Non-pigmented ciliary epithelial cell (primary cell): ENCODE data around the gene TAC3.
"Not testable (repeated sequence)": the region's sequence is repeated elsewhere in the genome, so short reads cannot be mapped to it uniquely, and the experiment has no call there.

ENCODE experiments used
- DNase-seq: peaks from one replicate; pipeline ENCODE4 v3.0.0-alpha.2; 2010; ENCODE audit warnings: low read depth

TAC3 gene

DNA sequence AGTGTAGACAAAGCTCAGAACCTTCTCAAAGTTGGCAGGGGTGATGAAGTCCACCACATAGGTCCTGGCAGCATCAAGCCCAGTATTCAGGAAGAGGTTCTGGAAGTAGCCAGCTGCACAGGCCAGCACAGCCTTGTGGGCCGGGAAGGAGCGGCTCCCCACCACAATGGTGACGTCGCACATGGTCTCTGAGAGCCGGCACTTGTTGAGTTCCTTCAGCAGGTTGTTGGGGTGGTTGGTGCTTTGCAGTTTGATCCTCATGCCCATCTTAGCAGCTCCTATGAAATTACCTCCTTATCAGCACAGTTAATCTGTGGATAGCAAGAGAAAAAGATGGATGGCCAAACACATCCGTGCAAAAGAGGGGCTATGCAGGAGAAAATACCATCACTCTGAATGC lies 11.7 kb downstream of the TAC3 start:
- DNase-seq, result no peak

DNA sequence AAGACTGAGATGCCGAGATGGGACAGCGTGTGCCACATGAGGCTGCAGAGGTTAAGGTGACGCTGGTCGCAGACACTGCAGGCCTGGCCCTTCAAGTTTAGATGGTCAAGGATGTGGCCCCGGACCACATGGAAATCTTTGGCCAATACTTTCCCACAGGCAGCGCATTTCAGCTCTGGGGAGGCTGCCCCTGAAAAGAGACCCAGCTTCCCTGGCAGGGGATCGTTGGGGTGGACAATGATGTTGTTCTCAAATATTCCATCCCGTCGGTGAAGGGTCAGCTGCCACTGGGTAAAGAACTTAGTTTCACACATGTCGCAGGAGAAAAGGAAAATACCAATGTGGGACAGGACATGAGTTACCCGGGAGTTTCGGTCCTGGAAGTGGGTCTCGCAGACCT lies 12.9 kb downstream of the TAC3 start:
- no peak for DNase-seq

DNA sequence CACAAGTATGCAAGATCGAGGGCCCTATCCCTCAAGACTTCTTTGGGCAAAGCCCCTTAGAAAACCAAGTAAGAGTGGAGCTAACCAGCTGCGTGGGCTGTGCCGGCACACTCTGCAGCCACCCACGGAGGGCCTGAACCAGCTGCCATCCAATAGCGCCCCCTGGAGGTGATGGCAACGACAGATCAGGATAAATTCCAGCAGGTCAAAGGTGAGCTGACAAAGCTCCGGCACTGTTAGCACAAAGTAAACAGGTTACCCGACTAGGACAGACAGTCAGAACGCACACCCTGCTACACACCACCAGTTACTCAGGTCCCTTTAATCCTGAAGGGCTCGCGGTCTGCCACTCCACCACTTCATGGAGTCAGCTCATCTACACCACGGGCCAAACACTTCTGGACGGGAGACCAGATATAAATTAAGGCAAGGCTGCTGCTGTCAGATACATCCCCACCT lies 14.9 kb downstream of the TAC3 start:
- DNase-seq, result no peak

DNA sequence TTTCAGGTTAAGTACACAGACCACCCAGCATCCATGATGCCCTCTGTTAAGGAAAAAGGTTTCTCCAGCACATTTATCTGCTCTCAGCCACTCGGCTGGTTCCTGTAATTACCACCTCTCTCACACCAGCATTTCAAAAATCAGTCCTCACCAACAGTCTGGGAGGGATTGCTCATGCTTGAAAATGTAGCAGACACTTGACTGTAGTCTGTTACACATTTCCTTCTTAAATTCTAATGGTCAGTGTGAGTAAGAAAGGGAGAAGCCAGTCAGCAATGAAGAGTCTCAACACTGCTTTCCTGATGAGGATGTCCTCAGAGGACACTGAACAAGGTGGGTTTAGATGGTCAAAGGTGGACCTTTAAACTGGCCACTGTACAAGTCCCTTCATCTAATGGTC lies 15.9 kb downstream of the TAC3 start:
- DNase-seq, result no peak

DNA sequence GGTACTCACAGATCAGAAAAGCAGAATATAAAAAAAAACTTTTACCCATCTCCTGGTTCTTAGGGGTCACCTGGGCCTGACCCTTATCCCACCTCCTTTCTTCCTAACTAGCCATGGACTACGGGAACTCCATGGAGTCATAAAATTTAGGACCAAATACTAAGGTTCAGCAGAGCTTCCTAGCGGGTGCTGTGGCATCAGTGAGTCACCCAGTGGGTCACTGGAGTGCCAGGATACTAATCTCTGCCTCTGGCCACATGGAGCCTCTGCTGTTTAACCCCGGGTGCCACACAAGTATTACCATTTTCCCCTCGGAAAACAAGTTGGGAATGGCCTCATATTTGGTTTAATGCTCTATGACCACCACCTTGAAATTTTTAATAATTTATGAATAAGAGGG lies 16.9 kb downstream of the TAC3 start:
- no peak for DNase-seq

DNA sequence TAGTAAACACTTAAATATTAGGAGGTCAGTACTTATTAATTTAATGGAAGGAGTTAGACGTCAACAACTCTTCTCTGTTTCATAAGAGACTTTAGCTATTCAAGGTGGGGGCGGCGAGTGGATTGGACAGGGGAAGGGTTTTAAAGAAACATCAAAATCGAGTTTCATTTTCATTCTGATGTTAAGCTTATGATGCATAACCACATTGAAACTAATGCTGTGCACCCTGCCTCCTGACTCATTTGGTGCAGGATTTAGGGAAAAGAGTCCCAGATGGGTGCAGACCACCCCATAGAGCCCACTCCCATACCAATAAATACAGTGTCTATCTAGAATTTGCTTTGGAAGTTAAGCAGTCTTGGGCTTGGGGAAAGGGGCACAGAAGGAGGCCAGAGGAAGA lies 17.3 kb downstream of the TAC3 start:
- no peak for DNase-seq

DNA sequence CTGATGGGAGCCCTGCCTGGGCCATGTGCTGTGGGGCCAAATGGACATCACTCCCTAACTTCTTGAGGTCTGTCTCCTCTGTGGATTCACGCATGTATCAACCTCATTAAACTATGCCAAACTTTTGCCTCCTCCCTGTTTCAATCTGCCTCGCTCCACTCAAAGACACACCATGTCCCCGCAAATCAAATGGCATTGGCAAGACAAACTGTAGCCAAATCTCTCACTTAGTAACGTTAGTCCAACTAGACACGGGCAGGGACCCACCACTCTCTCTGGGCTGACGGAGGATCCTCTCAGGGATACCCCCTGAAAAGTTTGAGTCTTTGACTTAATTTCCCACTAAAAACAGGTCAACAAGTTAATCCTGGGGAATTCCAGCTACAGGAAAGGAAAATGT lies 18.0 kb downstream of the TAC3 start:
- no peak for DNase-seq

DNA sequence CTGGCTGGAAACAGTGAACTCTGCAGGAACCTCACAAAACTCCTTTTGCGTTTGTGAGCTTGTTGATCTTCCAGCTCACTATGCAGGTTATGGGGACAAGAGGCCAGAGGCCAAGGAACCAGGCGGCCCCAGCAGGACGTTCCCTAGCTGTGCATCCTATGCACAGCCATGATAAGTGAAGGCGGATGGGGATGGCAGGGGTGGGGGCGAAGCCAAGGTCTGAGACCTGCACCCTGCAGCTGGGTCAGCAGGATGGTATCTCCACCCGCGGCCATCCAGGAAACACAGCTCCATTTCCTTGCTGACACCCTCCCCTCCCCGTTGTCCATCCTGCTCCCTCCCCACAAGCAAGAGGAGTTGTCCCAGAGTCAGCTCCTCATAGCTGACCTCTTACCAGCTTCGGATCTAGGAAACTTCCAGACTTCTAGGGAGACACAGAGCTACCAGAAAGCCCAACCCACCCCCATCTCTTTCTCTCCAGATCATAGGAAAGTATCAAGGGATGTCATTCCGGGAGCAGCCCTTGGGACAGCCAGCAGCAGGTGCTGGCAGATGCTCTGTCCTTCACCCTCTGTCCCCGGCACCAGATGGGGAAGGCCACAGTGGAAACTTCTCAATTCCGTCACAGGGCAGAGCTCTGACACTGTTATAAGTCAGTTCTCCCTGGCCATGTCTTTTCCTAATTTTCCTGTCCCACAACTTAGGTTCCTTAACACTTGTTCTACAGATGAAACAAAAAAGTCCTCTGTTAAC lies 19.4 kb downstream of the TAC3 start:
- no peak for DNase-seq

DNA sequence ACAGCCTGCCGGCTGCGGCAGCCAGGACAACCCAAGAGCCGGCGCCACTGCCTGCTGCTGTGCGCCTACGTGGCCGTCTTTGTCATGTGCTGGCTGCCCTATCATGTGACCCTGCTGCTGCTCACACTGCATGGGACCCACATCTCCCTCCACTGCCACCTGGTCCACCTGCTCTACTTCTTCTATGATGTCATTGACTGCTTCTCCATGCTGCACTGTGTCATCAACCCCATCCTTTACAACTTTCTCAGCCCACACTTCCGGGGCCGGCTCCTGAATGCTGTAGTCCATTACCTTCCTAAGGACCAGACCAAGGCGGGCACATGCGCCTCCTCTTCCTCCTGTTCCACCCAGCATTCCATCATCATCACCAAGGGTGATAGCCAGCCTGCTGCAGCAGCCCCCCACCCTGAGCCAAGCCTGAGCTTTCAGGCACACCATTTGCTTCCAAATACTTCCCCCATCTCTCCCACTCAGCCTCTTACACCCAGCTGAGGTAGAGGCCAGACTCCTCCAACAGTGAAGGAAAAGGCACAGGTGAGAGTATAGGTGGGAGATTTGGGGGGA lies 20.3 kb downstream of the TAC3 start:
- DNase-seq, result no peak

DNA sequence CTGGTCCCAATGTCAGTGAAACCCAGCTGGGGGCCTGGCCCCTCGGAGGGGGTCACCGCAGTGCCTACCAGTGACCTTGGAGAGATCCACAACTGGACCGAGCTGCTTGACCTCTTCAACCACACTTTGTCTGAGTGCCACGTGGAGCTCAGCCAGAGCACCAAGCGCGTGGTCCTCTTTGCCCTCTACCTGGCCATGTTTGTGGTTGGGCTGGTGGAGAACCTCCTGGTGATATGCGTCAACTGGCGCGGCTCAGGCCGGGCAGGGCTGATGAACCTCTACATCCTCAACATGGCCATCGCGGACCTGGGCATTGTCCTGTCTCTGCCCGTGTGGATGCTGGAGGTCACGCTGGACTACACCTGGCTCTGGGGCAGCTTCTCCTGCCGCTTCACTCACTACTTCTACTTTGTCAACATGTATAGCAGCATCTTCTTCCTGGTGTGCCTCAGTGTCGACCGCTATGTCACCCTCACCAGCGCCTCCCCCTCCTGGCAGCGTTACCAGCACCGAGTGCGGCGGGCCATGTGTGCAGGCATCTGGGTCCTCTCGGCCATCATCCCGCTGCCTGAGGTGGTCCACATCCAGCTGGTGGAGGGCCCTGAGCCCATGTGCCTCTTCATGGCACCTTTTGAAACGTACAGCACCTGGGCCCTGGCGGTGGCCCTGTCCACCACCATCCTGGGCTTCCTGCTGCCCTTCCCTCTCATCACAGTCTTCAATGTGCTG lies 21.0 kb downstream of the TAC3 start:
- no peak for DNase-seq

DNA sequence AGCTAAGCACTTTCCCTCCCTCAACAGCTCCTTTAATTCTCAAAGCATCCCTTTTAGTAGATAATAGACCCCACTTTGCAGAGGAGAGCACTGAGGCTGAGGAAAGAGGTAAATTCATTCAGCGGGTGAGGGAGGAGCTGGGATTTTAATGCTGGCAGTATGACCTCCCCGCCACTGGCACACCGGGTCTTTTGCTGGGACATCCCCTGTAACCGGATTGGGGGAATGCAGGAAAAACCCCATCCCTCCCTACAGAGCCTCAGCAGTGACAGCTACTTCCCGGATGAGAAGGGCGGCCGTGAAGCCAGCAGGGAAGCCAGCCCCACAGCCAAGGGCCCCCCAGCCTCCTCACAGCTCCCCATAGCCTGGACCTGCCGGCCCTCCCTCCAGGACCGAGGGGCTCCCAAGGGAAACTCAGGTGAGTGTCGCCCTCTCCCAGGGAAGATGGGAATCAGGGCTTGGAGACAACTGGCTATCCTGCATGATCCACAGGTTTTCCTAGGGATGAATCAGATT lies 22.0 kb downstream of the TAC3 start:
- DNase-seq, result no peak

DNA sequence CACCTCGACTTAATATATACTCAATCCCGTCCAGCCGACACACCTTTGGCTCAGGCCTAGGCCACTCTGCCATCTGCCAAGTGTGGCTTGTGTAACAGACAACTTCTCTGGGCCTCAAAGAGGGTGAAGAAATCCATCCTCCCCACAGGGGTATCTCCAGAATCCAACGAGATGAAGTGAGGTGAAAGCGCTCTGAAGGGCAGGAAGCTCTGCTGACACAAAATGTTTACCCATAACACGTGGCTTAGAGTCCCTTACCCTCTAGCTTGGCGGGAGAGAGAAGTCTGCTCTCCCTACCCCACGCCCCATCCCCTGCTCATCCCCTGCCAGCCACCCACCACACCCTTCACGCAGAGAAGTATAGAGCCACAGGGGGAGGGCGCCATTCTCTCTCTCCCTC lies 23.0 kb downstream of the TAC3 start:
- DNase-seq, result no peak

DNA sequence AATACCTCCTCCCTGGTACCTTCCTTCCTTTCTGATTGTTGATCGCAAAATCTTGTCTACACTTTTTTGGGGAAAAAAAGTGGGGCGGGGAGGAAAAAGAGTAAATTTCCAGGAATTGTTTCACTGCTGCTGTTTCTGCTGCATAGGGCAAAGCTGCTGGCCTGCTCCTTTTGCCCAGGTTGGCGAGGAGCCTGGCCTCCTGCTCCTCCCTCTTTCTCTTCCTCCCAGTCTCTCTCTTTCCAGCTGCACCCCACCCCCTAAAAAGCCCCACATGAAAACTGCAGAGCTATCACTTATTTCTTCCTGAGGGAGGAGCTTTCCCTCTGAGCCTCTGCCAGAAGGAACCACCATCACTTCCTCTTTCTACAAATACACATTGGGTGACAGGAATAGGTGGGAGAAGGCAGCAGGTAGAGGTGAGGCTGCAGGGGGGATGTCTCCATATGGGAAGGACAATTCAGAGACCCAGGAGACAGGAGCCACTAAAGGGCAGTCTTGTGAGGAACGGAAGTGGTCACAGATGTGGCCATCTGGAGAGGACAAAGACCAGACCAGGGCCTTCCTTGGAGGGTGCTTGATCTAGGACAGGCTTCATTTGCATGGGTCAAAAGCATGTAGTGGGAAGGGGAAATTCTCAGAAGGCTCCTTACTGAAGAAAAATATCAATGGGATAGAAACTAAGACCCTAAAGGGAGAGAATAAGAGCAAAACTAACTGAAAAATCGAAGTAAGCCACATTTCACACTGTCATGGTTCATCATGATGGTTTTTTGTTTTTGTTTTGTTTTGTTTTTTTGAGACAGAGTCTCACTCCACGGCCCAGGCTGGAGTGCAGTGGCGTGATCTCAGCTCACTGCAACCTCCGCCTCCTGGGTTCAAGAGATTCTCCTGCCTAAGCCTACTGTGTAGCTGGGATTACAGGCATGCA lies 24.7 kb downstream of the TAC3 start:
- DNase-seq, result no peak

DNA sequence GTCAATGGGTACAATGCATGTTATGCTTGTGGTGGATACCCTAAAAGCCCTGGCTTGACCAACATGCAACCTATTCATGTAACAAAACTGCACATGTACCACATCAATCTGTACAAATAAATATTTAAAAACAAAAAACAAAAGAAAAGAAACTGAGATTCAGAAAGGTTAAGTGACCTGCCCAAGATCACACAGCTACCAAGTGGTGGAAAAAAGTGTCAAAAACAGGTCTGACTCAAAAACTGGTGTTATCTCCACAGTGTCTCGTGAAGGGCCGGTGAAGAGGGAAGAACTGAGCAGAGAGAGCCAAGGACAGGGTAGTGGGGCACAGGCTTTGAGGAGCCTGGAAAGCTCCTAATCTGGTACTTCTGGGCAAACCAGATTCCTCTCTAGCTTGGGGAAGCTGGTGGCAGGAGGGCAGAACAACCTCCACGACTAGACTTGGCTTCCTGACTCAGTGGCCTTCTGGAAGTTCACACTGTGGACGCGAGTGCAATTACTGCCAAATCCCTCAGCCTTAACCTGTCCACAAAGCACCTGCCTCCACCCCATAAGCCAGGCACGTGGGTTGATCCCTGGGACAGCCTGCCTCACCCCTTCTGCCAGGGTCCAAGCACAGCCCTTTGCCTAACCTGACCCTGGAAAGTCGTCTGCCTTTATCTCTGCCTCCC lies 25.5 kb downstream of the TAC3 start:
- DNase-seq, result no peak

DNA sequence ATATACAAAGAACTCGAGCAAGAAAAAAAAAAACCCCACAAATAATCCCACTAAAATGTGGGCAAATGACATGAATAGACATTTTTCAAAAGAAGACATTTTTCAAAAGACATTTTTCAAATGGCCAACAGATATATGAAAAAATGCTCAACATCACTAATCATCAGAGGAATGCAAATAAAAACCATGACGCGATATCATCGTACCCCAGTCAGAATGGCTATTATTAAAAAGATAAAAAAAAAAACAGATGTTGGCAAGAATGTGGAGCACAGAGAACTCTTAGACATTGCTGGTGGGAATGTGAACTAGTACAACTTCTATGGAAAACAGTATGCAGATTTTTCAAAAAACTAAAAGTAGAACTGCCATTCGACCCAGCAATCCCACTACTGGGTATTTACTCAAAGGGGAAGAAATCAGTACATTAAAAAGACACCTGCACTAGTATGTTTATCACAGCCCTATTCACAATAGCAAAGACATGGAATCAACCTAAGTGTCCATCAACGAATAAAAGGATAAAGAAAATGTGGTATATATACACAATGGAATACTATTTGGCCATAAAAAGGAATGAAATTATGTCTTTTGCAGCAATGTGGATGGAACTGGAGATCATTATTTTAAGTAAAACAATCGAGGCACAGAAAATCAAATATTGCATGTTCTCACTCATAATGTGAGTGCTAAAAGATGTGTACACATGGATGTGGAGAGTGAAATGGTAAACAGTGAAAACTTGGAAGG lies 26.3 kb downstream of the TAC3 start:
- DNase-seq, result no peak

DNA sequence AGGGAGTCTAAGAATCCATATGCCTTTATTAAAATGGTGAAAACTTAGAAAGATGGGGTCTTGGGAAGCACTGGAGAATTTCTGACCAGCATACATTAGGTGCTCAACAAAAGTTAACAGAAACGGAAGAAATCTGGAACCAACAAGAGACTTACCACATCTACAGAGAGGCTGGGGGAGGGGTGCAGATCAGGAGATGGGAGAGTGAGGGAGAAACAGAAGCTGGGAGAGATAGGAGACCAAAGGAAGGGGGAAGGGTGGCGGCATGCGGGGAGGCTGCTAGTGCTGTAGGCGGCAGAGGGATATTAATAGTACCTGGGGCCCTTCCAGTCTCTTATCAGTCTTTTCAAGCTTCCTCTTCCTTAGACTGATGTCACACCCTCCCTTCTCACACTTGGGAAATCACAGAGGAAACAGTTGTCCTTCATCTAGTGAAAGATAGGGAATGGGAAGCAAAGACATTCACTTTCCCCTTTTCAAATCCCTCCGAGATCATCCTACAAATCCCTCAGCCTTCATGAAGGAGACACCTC lies 28.1 kb downstream of the TAC3 start:
- DNase-seq, result no peak

DNA sequence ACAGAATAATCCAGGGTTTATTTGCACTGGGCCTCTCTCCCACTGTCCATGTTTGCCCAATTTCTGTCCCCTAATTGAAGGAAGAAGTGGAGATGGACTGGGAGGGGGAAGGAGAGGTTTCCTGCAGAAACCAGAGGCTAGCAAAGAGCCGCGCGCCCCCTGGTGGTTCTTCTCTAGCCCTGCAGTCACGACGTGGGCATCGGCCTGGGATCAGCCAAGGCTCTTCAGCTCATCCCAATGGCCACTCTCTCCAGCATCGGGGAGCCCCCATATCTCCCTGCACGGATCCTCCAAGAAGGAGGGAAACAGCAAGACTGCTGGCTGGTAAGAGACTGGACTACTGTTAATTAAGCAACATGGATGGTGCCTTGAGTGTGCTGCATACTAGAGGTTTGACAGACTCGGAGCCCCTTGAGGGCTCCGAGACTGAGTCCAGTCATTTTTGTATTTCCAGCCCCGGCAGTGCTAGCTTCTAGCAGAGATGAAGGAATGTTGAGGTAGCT lies 28.7 kb downstream of the TAC3 start:
- peak; percentile 17 for DNase-seq

DNA sequence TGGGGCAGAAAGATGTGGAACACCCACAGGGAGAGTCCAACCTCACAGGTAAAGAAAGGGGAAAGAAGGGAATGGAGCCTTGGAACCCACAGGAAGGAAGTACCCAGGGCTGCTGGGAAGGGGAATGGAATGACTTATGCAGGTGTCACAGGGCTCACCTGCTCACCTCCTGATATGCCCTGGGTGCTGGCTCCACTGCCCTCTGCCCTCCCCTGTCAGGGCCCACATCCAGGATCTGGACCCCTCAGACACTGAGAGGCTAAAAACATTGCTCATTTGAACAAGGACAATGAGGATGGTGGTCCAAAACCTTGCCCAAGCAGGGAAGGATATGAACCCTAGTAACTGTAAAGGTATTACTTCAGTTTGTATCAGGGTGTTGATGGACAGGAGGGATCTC lies 29.3 kb downstream of the TAC3 start:
- DNase-seq, result no peak

DNA sequence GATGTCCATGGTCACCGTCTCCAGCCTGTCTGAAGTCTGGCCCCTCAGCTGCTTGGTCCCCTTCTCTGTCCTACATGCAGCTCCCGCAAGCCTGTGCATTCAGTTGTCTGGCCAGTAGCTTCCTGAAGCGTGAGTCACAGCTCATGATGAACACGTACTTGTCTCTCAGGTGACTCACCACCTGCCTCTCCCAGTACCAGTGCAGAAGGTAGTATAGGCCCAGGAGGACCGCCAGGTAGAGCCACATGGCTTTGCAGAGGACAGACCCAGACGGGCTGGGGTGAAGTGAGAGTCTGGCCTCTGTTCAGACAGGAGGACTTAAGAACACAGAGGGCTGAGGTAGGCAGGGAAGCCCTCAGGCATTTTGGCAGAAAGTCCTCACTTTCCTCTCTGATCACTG lies 30.6 kb downstream of the TAC3 start:
- not testable (repeated sequence) for DNase-seq

DNA sequence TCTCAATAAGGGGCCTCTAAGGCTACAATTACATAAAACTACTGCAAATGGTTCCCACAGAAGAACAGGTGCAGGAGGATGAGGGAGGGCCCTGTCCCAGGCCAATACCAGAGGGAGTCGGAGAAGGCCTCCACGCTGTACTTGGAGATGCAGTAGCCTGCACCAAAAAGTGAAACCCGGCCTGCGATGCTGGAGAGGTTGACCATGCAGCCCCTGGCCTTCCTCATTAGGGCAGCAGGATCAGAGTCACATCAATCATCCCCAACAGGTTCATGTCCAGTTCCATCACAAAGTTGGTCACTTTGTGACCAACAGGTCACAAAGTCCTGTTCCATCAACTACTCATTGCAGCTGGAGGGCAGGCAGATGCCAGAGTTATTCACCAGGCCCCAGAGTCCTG lies 32.9 kb downstream of the TAC3 start:
- DNase-seq, result no peak
